ENCODE measurements around the gene REXO4. TPM values are rescaled to one million over a fixed set of nuclear protein-coding genes. Genes with fewer than 3 reads are reported as not detected.

The REXO4 gene
- total RNA-seq, 1 experiment from 2014 or later, result 43.6 TPM

DNA sequence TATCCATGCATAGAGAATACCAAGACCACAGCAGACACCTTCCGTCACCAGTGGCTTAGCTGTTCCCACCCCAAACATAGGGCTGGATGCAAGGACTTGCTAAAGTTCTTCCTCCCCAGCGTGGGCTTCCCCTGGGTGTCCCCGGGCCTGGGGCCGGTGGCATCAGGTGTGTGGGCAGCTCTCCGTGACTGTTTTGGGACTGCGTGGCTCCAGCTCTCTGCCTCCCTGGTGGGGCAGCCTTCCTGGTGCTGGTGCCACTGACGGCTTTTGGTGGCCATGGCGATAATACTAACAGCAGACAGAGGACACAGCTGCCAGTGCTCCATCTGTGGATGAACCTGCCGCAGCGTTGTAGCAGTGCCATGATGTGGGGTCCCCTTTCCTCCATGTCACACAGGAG is 46.8 kb upstream of the REXO4 start:
- Mint-ChIP-seq H3K36me3 (ENCODE audit: insufficient read depth, unreplicated experiment) (peaks cover 24% of the 10 kb centered on the region), H3K4me3 (ENCODE audit: unreplicated experiment) (no peak overlapping the region), H3K27me3 (ENCODE audit: insufficient read depth, unreplicated experiment) (no peaks in the 10 kb centered on the region), H3K27ac (ENCODE audit: unreplicated experiment) (no peak overlapping the region), H3K4me1 (ENCODE audit: low read depth, unreplicated experiment) (no peaks in the 10 kb centered on the region), H3K9me3 (ENCODE audit: unreplicated experiment) (no peaks in the 10 kb centered on the region)
- Histone ChIP-seq H3K27me3 (replicated peaks; ENCODE audit: control insufficient read depth, insufficient read depth, low read length) (no peaks in the 10 kb centered on the region), H3K36me3 (ENCODE audit: control insufficient read depth, insufficient read depth, low read length) (no peaks in the 10 kb centered on the region; the same call in 1 of the 2 replicates), H3K4me3 (ENCODE audit: low read depth, low read length) (no peak overlapping the region), H3K9me3 (no peaks in the 10 kb centered on the region), H3K4me1 (peaks cover 12% of the 10 kb centered on the region)
- BruUV-seq (replicated peaks), result no TSS peak
- intact Hi-C loops (cut with micrococcal nuclease; ENCODE audit: unreplicated experiment), result no loop called here
- ChIA-PET CTCF (no interaction called here), POLR2A (no interaction called here)
- no peak for DNase-seq
- TF ChIP-seq, protein P1, sequence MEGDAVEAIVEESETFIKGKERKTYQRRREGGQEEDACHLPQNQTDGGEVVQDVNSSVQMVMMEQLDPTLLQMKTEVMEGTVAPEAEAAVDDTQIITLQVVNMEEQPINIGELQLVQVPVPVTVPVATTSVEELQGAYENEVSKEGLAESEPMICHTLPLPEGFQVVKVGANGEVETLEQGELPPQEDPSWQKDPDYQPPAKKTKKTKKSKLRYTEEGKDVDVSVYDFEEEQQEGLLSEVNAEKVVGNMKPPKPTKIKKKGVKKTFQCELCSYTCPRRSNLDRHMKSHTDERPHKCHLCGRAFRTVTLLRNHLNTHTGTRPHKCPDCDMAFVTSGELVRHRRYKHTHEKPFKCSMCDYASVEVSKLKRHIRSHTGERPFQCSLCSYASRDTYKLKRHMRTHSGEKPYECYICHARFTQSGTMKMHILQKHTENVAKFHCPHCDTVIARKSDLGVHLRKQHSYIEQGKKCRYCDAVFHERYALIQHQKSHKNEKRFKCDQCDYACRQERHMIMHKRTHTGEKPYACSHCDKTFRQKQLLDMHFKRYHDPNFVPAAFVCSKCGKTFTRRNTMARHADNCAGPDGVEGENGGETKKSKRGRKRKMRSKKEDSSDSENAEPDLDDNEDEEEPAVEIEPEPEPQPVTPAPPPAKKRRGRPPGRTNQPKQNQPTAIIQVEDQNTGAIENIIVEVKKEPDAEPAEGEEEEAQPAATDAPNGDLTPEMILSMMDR (IDR thresholded peaks at IDR 0.05; ENCODE audit: insufficient read depth in 1 of 2, low read depth in 1 of 2, low read length in 1 of 2, severe bottlenecking in 1 of 2, unreplicated experiment in 1 of 2), result no peak

DNA sequence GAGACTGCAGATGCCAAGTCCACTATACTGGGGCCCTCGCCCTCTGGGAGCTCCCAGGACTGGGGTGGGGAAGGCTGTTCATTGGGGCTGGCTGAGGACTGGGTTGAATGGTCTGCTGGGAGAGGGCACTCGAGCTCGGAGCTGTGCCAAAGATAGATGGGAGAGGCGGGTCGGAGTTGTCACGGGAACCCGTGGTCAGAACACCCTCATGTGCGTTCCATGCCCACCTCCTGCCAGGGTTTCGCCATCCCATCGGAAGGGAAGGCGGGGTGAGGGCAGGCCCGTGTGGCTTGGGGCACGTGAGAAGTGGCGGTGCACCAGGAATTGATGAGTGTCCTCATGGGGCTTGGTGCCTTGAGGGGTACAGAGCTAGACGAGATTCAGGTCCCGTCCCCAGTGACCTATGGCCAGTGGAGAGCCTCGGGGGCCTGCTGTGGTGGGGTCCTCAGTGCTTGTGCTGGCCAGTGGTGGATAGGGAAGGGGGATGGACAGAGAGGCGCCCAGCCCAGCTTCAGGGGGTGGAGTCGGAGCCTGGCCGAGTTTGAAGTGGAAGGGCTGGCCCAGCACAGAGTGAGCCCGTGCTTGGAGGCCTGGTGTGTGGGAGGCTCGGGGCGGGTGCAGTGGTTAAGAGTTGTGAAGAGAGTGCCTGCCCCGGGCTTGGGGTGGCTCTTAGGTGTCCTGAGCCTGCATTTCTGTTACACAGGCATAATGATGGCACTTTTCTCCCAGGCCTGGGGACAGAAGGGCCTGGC is 46.2 kb upstream of the REXO4 start:
- BruUV-seq (replicated peaks), result no TSS peak
- Mint-ChIP-seq H3K4me3 (ENCODE audit: unreplicated experiment) (no peak overlapping the region), H3K36me3 (ENCODE audit: insufficient read depth, unreplicated experiment) (peaks cover 25% of the 10 kb centered on the region), H3K27ac (ENCODE audit: unreplicated experiment) (no peak overlapping the region), H3K27me3 (ENCODE audit: insufficient read depth, unreplicated experiment) (no peaks in the 10 kb centered on the region), H3K4me1 (ENCODE audit: low read depth, unreplicated experiment) (no peaks in the 10 kb centered on the region), H3K9me3 (ENCODE audit: unreplicated experiment) (no peaks in the 10 kb centered on the region)
- POLR2A ChIA-PET, result no interaction called here
- no peak for DNase-seq
- H3K9me3 ChIP-seq, result no peaks in the 10 kb centered on the region
- peaks cover 12% of the 10 kb centered on the region for H3K4me1 ChIP-seq
- no peak overlapping the region for H3K4me3 ChIP-seq (ENCODE audit: low read depth, low read length)
- CTCF ChIA-PET, result interaction anchor here (1.0 kb wide), 1 partner anchor 63 kb away, joined by 3 read pairs; no protein-coding TSS in a partner anchor
- TF ChIP-seq, protein P1 (IDR thresholded peaks at IDR 0.05; ENCODE audit: insufficient read depth in 1 of 2, low read depth in 1 of 2, low read length in 1 of 2, severe bottlenecking in 1 of 2, unreplicated experiment in 1 of 2), result no peak
- H3K27me3 ChIP-seq (replicated peaks; ENCODE audit: control insufficient read depth, insufficient read depth, low read length), result no peaks in the 10 kb centered on the region
- intact Hi-C loops (cut with micrococcal nuclease; ENCODE audit: unreplicated experiment), result no loop called here
- H3K36me3 ChIP-seq (ENCODE audit: control insufficient read depth, insufficient read depth, low read length), result no peaks in the 10 kb centered on the region; the same call in 1 of the 2 replicates

DNA sequence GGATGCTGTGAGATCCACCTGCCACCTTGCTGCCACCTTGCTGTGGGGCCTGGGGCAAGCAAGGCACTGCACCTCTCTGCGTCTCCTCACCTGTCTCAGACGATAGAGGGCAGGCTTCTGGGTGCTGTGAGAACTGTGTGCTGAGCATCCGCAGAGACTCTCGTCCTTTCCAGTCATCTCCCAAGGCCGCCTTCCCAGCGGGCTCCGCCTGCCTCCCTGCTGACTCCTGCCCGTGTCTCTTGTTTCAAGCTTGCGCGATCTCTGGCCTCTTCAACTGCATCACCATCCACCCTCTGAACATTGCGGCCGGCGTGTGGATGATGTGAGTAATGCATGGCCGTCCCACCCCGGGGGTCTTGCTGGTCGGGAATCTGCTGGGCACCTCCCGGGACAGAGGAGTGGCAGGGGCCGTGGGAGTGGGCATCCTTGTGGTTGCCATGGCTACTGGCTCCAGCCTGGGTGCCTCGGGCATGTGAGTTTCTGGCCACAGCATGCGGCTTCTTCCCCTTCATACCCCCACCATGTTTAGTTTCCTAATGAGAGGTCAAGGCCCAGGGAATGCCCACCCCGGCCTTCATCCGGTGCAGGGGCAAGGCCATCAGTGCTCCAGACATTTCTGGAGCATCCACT is 45.5 kb upstream of the REXO4 start:
- POLR2A ChIA-PET, result no interaction called here

More for the DNA sequence above, 45.5 kb upstream of the REXO4 start:
- no peak overlapping the region for H3K4me3 ChIP-seq (ENCODE audit: low read depth, low read length)
- H3K4me1 Mint-ChIP-seq (ENCODE audit: low read depth, unreplicated experiment), result no peaks in the 10 kb centered on the region
- H3K36me3 ChIP-seq (ENCODE audit: control insufficient read depth, insufficient read depth, low read length), result no peaks in the 10 kb centered on the region; the same call in 1 of the 2 replicates
- no peaks in the 10 kb centered on the region for H3K27me3 ChIP-seq (replicated peaks; ENCODE audit: control insufficient read depth, insufficient read depth, low read length)
- no peaks in the 10 kb centered on the region for H3K9me3 Mint-ChIP-seq (ENCODE audit: unreplicated experiment)
- intact Hi-C loops (cut with micrococcal nuclease; ENCODE audit: unreplicated experiment), result no loop called here
- TF ChIP-seq, protein P1 (IDR thresholded peaks at IDR 0.05; ENCODE audit: insufficient read depth in 1 of 2, low read depth in 1 of 2, low read length in 1 of 2, severe bottlenecking in 1 of 2, unreplicated experiment in 1 of 2), result peak in 1 of 2 experiments; percentile 22
- BruUV-seq (replicated peaks), result no TSS peak
- H3K27me3 Mint-ChIP-seq (ENCODE audit: insufficient read depth, unreplicated experiment), result no peaks in the 10 kb centered on the region
- H3K4me1 ChIP-seq, result peaks cover 12% of the 10 kb centered on the region
- peaks cover 25% of the 10 kb centered on the region for H3K36me3 Mint-ChIP-seq (ENCODE audit: insufficient read depth, unreplicated experiment)
- no peak overlapping the region for H3K4me3 Mint-ChIP-seq (ENCODE audit: unreplicated experiment)
- no peaks in the 10 kb centered on the region for H3K9me3 ChIP-seq
- H3K27ac Mint-ChIP-seq (ENCODE audit: unreplicated experiment), result no peak overlapping the region
- DNase-seq, result no peak
- CTCF ChIA-PET, result interaction anchor here (0.6 to 1.0 kb wide), 2 partner anchors 62 to 435 kb away, joined by 3 to 8 read pairs; no protein-coding TSS in a partner anchor

Data from Caco-2 (cell line).